Adipose tissue (tissue), 3 donors: ENCODE measurements around the gene KANK2. TPM values are rescaled to one million over a fixed set of nuclear protein-coding genes. Genes with fewer than 3 reads are reported as not detected.
"Not testable (repeated sequence)": the region's sequence is repeated elsewhere in the genome, so short reads cannot be mapped to it uniquely, and the experiment has no call there.

ENCODE experiments used
- H3K27ac ChIP-seq: one replicate; pipeline ENCODE4 v1.5.1; 2013; ENCODE audit warnings: low read depth, low read length
- WGBS, 3 donors: extraction: QIAGEN DNeasy Blood & Tissue Kit; methylation state at CpG; one replicate each; pipeline ENCODE4 v1.1.7; 2013; 5-methylcytosine and 5-hydroxymethylcytosine counted together
- polyA plus RNA-seq, 3 donors: library from polyadenylated mRNA; stranded (reverse); fragments of 200-250 nt; gene quantifications; one replicate each; pipeline ENCODE4 v1.2.3, GENCODE V29; 2013
- donor health status: healthy with polysubstance abuse.
- donor health status: Bipolar disorder and iron deficiency.
- donor health status: healthy.

Gene KANK2
- polyA plus RNA-seq, 3 donors: 34.3 to 583 (median 148) TPM

GRCh38 chr19:11160440-11160768, 36.9 kb downstream of the KANK2 start:
- WGBS, 3 donors: 95 to 100% (median 97%) methylated on average over 2 of the region's 2 CpGs
- H3K27ac ChIP-seq: not testable (repeated sequence)

GRCh38 chr19:11159598-11160439, 37.5 kb downstream of the KANK2 start:
- 40 to 59% (median 41%) methylated on average over 16 of the region's 16 CpGs for WGBS, 3 donors
- no peak overlapping the region for H3K27ac ChIP-seq

GRCh38 chr19:11155373-11156120, 41.8 kb downstream of the KANK2 start, which contains the start of gene SPC24:
Gene SPC24, minus strand, starts transcription at chr19:11155782. Its CDS starts 6 bp downstream, at chr19:11155776.
- no peak within 1 kb of the TSS for H3K27ac ChIP-seq
- WGBS, 3 donors: 1% methylated on average over 43 to 50 of the region's 50 CpGs

- whole genome bisulfite sequencing, 3 donors: 48 to 54% (median 49%) methylated on average over 6 of the region's 6 CpGs
- no peak overlapping the region for H3K27ac ChIP-seq
These were observed 42.7 kb downstream of the KANK2 start for GRCh38 chr19:11154683-11155047.

GRCh38 chr19:11152318-11153062, 44.9 kb downstream of the KANK2 start:
- no peak overlapping the region for H3K27ac ChIP-seq
- 63 to 69% (median 64%) methylated on average over 11 of the region's 11 CpGs for WGBS, 3 donors

GRCh38 chr19:11151181-11151580, 46.2 kb downstream of the KANK2 start:
- WGBS, 3 donors: 53 to 84% (median 57%) methylated on average over 7 of the region's 7 CpGs
- no peak overlapping the region for H3K27ac ChIP-seq

- WGBS, 3 donors: 89 to 94% (median 91%) methylated on average over 14 of the region's 14 CpGs
- no peak overlapping the region for H3K27ac ChIP-seq
These were observed 49.3 kb downstream of the KANK2 start for GRCh38 chr19:11148001-11148400.

GRCh38 chr19:11145536-11145924, 51.8 kb downstream of the KANK2 start:
- no peak overlapping the region for H3K27ac ChIP-seq
- 94 to 100% (median 97%) methylated on average over 3 of the region's 3 CpGs for WGBS, 3 donors

GRCh38 chr19:11142528-11143171, 54.7 kb downstream of the KANK2 start:
- WGBS, 3 donors: 5 to 28% (median 7%) methylated on average over 22 of the region's 22 CpGs
- peak overlapping the region; percentile 98 for H3K27ac ChIP-seq

GRCh38 chr19:11141937-11142527, 55.3 kb downstream of the KANK2 start:
- WGBS, 3 donors: 73 to 79% (median 78%) methylated on average over 9 of the region's 9 CpGs

GRCh38 chr19:11140896-11141295, 56.4 kb downstream of the KANK2 start:
- H3K27ac ChIP-seq: no peak overlapping the region
- 89 to 96% (median 95%) methylated on average over 9 of the region's 9 CpGs for WGBS, 3 donors

More at GRCh38 chr19:11141937-11142527, 55.3 kb downstream of the KANK2 start:
- no peak overlapping the region for H3K27ac ChIP-seq

- not testable (repeated sequence) for H3K27ac ChIP-seq
- WGBS, 3 donors: 58 to 92% (median 84%) methylated on average over 10 of the region's 10 CpGs
These were observed 57.3 kb downstream of the KANK2 start for GRCh38 chr19:11140023-11140538.

- peak overlapping the region; percentile 61 for H3K27ac ChIP-seq
- 15 to 71% (median 20%) methylated on average over 13 of the region's 13 CpGs for WGBS, 3 donors
These were observed 58.6 kb downstream of the KANK2 start for GRCh38 chr19:11138601-11139300.

GRCh38 chr19:11137542-11138384, 59.6 kb downstream of the KANK2 start:
- 2 to 8% (median 4%) methylated on average over 28 of the region's 28 CpGs for WGBS, 3 donors
- H3K27ac ChIP-seq: peak overlapping the region; percentile 21

- H3K27ac ChIP-seq: no peak overlapping the region
- 67 to 72% (median 70%) methylated on average over 14 of the region's 14 CpGs for WGBS, 3 donors
These were observed 60.8 kb downstream of the KANK2 start for GRCh38 chr19:11136400-11137101.

- WGBS, 3 donors: 67 to 77% (median 76%) methylated on average over 7 of the region's 7 CpGs
These were observed 65.9 kb downstream of the KANK2 start for GRCh38 chr19:11131471-11131870.

More at GRCh38 chr19:11131471-11131870, 65.9 kb downstream of the KANK2 start:
- H3K27ac ChIP-seq: no peak overlapping the region
